H1 (cell line): ENCODE measurements around the gene GPM6B. TPM values are rescaled to one million over a fixed set of nuclear protein-coding genes. Genes with fewer than 3 reads are reported as not detected.

Experiments
- CTCF ChIA-PET: fragments of 300-600 bp; sonication (Branson Sonifier 250); formaldehyde crosslinking; loops from one replicate; lab custom pipeline; 2021; ENCODE audit not compliant: partially characterized antibody; lab: Charles Lee
- POLR2A ChIA-PET: fragments of 300-600 bp; sonication (Branson Sonifier 250); formaldehyde crosslinking; loops from one replicate; lab custom pipeline; 2021; ENCODE audit warnings: inconsistent platforms; ENCODE audit not compliant: partially characterized antibody; lab: Charles Lee
- DNase-seq, 2 experiments: peaks; one replicate each; pipeline versions ENCODE4 v3.0.0 to v3.0.0-alpha.2; 2010 to 2022; ENCODE audit warnings: low spot score in 2 of 2, low read depth in 1 of 2, mixed read lengths in 1 of 2
- FAIRE-seq: peaks from 2 replicates; lab custom pipeline; 2011; peaks lifted over from hg19 to GRCh38; lab: Jason Lieb, UNC
- H2AFZ ChIP-seq: 2 replicates; pipeline ENCODE4 v1.8.1; 2012; ENCODE audit warnings: low read length, inconsistent platforms
- H2AK5ac ChIP-seq: 2 replicates; pipeline ENCODE4 v1.6.1; 2013; ENCODE audit warnings: low read depth, low read length
- H2BK120ac ChIP-seq: replicated peaks from 2 replicates; pipeline ENCODE3; 2013; ENCODE audit warnings: low read depth, low read length, inconsistent platforms
- H2BK12ac ChIP-seq: 2 replicates; pipeline ENCODE4 v1.6.1; 2013; ENCODE audit warnings: low read depth, low read length
- H2BK15ac ChIP-seq: 2 replicates; pipeline ENCODE4 v1.6.1; 2013; ENCODE audit warnings: low read length
- H2BK20ac ChIP-seq: 2 replicates; pipeline ENCODE4 v1.6.1; 2013; ENCODE audit warnings: low read length
- H2BK5ac ChIP-seq: 2 replicates; pipeline ENCODE4 v1.6.1; 2013; ENCODE audit warnings: low read depth, low read length
- H3K14ac ChIP-seq: 2 replicates; pipeline ENCODE4 v1.6.1; 2013; ENCODE audit warnings: inconsistent platforms; ENCODE audit not compliant: insufficient read length
- H3K18ac ChIP-seq: 2 replicates; pipeline ENCODE4 v1.6.1; 2013; ENCODE audit warnings: low read length; ENCODE audit errors: extremely low read depth
- H3K23ac ChIP-seq: 2 replicates; pipeline ENCODE4 v1.6.1; 2013; ENCODE audit warnings: inconsistent platforms; ENCODE audit not compliant: insufficient read length
- H3K23me2 ChIP-seq: 2 replicates; pipeline ENCODE4 v1.6.1; 2013; ENCODE audit warnings: low read depth, low read length
- H3K27ac ChIP-seq: 2 replicates; pipeline ENCODE4 v1.6.1; 2011; ENCODE audit warnings: low read depth, low read length, inconsistent platforms
- H3K27me3 ChIP-seq, 4 experiments: replicated peaks in 1 of 4; 1 replicate in 1 of 4; 2 replicates in 3 of 4; pipeline versions ENCODE4 v1.6.1 to v1.8.1; 2011 to 2013; ENCODE audit warnings: low read length in 3 of 4, mild to moderate bottlenecking in 3 of 4, inconsistent platforms in 2 of 4, mixed read lengths in 2 of 4, moderate library complexity in 1 of 4; ENCODE audit not compliant: control insufficient read depth in 3 of 4, insufficient read depth in 3 of 4; ENCODE audit errors: extremely low read depth in 1 of 4
- H3K36me3 ChIP-seq, 4 experiments: 2 replicates each; pipeline versions ENCODE4 v1.6.1 to v1.8.1; 2011 to 2013; ENCODE audit warnings: mild to moderate bottlenecking in 4 of 4, low read length in 3 of 4, moderate library complexity in 2 of 4, control low read depth in 1 of 4, inconsistent platforms in 1 of 4; ENCODE audit not compliant: insufficient read depth in 4 of 4, control insufficient read depth in 2 of 4
- H3K4ac ChIP-seq: replicated peaks from 2 replicates; pipeline ENCODE3; 2013; ENCODE audit warnings: low read length, low read depth, mixed read lengths, inconsistent platforms; ENCODE audit not compliant: insufficient read length
- H3K4me1 ChIP-seq, 4 experiments: replicated peaks in 1 of 4; 1 replicate in 1 of 4; 2 replicates in 3 of 4; pipeline versions ENCODE4 v1.6.1 to v1.8.1; 2011 to 2013; ENCODE audit warnings: low read length in 3 of 4, inconsistent platforms in 2 of 4, mixed read lengths in 1 of 4; ENCODE audit not compliant: insufficient read depth in 4 of 4, control insufficient read depth in 3 of 4
- H3K4me2 ChIP-seq, 2 experiments: 2 replicates each; pipeline versions ENCODE4 v1.6.1 to v1.8.1; 2011 to 2013; ENCODE audit warnings: low read depth in 2 of 2, low read length in 2 of 2, control low read depth in 1 of 2, inconsistent platforms in 1 of 2, mild to moderate bottlenecking in 1 of 2; ENCODE audit not compliant: insufficient read depth in 1 of 2
- H3K4me3 ChIP-seq, 4 experiments: fragments of 200-600, 300-600 bp in 1 of 4; sonication (generic), shearing (Covaris generic), sonication (Bioruptor Twin) in 1 of 4; 2 replicates each; pipeline versions ENCODE4 v1.5.1 to v1.8.1; 2011 to 2016; ENCODE audit warnings: low read length in 4 of 4, low read depth in 3 of 4, control low read depth in 2 of 4, inconsistent platforms in 2 of 4, mild to moderate bottlenecking in 2 of 4, mixed read lengths in 1 of 4, moderate library complexity in 1 of 4; ENCODE audit not compliant: insufficient read depth in 2 of 4; ENCODE audit errors: extremely low read depth in 1 of 4
- H3K56ac ChIP-seq: replicated peaks from 2 replicates; pipeline ENCODE3; 2013; ENCODE audit warnings: low read depth, mild to moderate bottlenecking, mixed read lengths, low read length, inconsistent platforms; ENCODE audit not compliant: insufficient read length
- H3K79me1 ChIP-seq: 2 replicates; pipeline ENCODE4 v1.6.1; 2013; ENCODE audit warnings: low read depth, low read length, control low read depth
- H3K79me2 ChIP-seq, 2 experiments: 2 replicates each; pipeline versions ENCODE4 v1.6.1 to v1.8.1; 2012 to 2013; ENCODE audit warnings: low read length in 2 of 2, mild to moderate bottlenecking in 2 of 2, inconsistent platforms in 1 of 2; ENCODE audit not compliant: insufficient read depth in 2 of 2, control insufficient read depth in 1 of 2
- H3K9ac ChIP-seq, 4 experiments: replicated peaks in 1 of 4; 1 replicate in 1 of 4; 2 replicates in 3 of 4; pipeline versions ENCODE4 v1.6.1 to v1.8.1; 2011 to 2013; ENCODE audit warnings: low read depth in 3 of 4, low read length in 3 of 4, control low read depth in 2 of 4, mild to moderate bottlenecking in 2 of 4, moderate library complexity in 2 of 4, inconsistent platforms in 1 of 4; ENCODE audit errors: extremely low read depth in 1 of 4
- H3K9me3 ChIP-seq, 2 experiments: 2 replicates each; pipeline versions ENCODE4 v1.6.1 to v1.8.1; 2012 to 2013; ENCODE audit warnings: mild to moderate bottlenecking in 2 of 2, moderate library complexity in 2 of 2, control low read depth in 1 of 2, inconsistent platforms in 1 of 2, low read depth in 1 of 2, low read length in 1 of 2, mixed read lengths in 1 of 2; ENCODE audit not compliant: insufficient read depth in 2 of 2
- H4K20me1 ChIP-seq, 2 experiments: replicated peaks in 1 of 2; 2 replicates each; pipeline versions ENCODE3 to v1.8.1; 2011 to 2013; ENCODE audit warnings: inconsistent platforms in 2 of 2, low read length in 2 of 2, mild to moderate bottlenecking in 1 of 2; ENCODE audit not compliant: insufficient read depth in 2 of 2, control insufficient read depth in 1 of 2
- H4K5ac ChIP-seq: 2 replicates; pipeline ENCODE4 v1.6.1; 2013; ENCODE audit warnings: low read length, low read depth, mixed read lengths, inconsistent platforms; ENCODE audit not compliant: insufficient read length
- H4K8ac ChIP-seq: 2 replicates; pipeline ENCODE4 v1.8.0; 2013; ENCODE audit warnings: mild to moderate bottlenecking, moderate library complexity, low read length, inconsistent platforms; ENCODE audit not compliant: insufficient read depth; ENCODE audit errors: extremely low read depth
- H4K91ac ChIP-seq: replicated peaks from 2 replicates; pipeline ENCODE3; 2013; ENCODE audit warnings: low read length, mixed read lengths, inconsistent platforms; ENCODE audit not compliant: insufficient read length
- BACH1 ChIP-seq: IDR thresholded peaks from 2 replicates; pipeline ENCODE4 v1.6.1; 2012; ENCODE audit warnings: low read length, improper control_type of control experiment
- BCL11A ChIP-seq, 2 experiments: IDR thresholded peaks; one replicate each; pipeline ENCODE4 v1.6.1; 2011; ENCODE audit warnings: low read depth in 2 of 2, low read length in 2 of 2, mild to moderate bottlenecking in 2 of 2
- CBX5 ChIP-seq: fragments of 300-800, 300-1000 bp; sonication (generic); IDR thresholded peaks from 2 replicates; pipeline ENCODE4 v1.7.1; 2016; ENCODE audit warnings: antibody characterized with exemption, low read length, low read depth
- EZH2 ChIP-seq: fragments of 200-600 bp; sonication (generic); IDR thresholded peaks from 2 replicates; pipeline ENCODE4 v1.7.1; 2012; ENCODE audit warnings: low read depth, mild to moderate bottlenecking, moderate library complexity, low read length, inconsistent platforms; ENCODE audit not compliant: severe bottlenecking
- GTF2F1 ChIP-seq: IDR thresholded peaks from 2 replicates; pipeline ENCODE4 v1.6.1; 2012; ENCODE audit warnings: low read depth, low read length, improper control_type of control experiment, borderline replicate concordance
- JUN ChIP-seq: IDR thresholded peaks from 2 replicates; pipeline ENCODE4 v1.6.1; 2011; ENCODE audit warnings: low read depth, mild to moderate bottlenecking, improper control_type of control experiment, low read length
- KDM4A ChIP-seq: IDR thresholded peaks from one replicate; pipeline ENCODE4 v1.7.1; 2012; ENCODE audit warnings: low read depth, mild to moderate bottlenecking, moderate library complexity, low read length, inconsistent platforms; ENCODE audit not compliant: severe bottlenecking
- MAFK ChIP-seq: IDR thresholded peaks from 2 replicates; pipeline ENCODE4 v1.6.1; 2012; ENCODE audit warnings: low read depth, mild to moderate bottlenecking, improper control_type of control experiment, low read length
- RAD21 ChIP-seq, 2 experiments: IDR thresholded peaks in 1 of 2; conservative IDR thresholded peaks in 1 of 2; 2 replicates each; pipeline ENCODE4 v1.6.1; 2011; ENCODE audit warnings: low read depth in 2 of 2, low read length in 2 of 2, improper control_type of control experiment in 1 of 2, inconsistent platforms in 1 of 2, mild to moderate bottlenecking in 1 of 2, moderate library complexity in 1 of 2
- SIRT6 ChIP-seq: IDR thresholded peaks from one replicate; pipeline ENCODE4 v1.7.1; 2012; ENCODE audit warnings: low read length, inconsistent platforms
- SRF ChIP-seq: IDR thresholded peaks from 2 replicates; pipeline ENCODE4 v1.6.1; 2011; ENCODE audit warnings: mild to moderate bottlenecking, low read depth, low read length, moderate library complexity
- TEAD4 ChIP-seq: IDR thresholded peaks from 2 replicates; pipeline ENCODE4 v1.6.1; 2012; ENCODE audit warnings: low read depth, low read length, inconsistent platforms, mixed read lengths
- WGBS, 2 experiments: shearing (Covaris generic) in 1 of 2; methylation state at CpG; one replicate each; pipeline versions ENCODE4 v1.1.6 to v1.1.7; 2013 to 2015; ENCODE audit warnings: low lambda C conversion rate in 2 of 2, mixed read lengths in 2 of 2, inconsistent platforms in 1 of 2, low coverage in 1 of 2, missing lambda C conversion rate in 1 of 2; ENCODE audit not compliant: insufficient replicate concordance in 2 of 2, insufficient coverage in 1 of 2, insufficient read length in 1 of 2; ENCODE audit errors: extremely low coverage in 1 of 2, missing lambda C conversion rate in 1 of 2; 5-methylcytosine and 5-hydroxymethylcytosine counted together
- polyA plus RNA-seq, 7 experiments: library from polyadenylated mRNA; depleted of rRNA in 3 of 7; stranded (reverse) in 5 of 7; unstranded in 2 of 7; fragments of >200 nt in 5 of 7; fragments of 200-250 nt in 2 of 7; gene quantifications; 1 replicate in 5 of 7; 2 replicates in 1 of 7; 4 replicates in 1 of 7; pipeline versions ENCODE4 v1.2.1 to v1.2.3, GENCODE V29; 2011 to 2013; ENCODE audit warnings: missing spikeins in 2 of 7, mixed read lengths in 2 of 7
- total RNA-seq: library from RNA; stranded (reverse); fragmentation: NEBNext Ultra II Directional; extraction: Animal tissue kit (Norgen Biotek cat#: 25700); gene quantifications from 2 replicates; pipeline ENCODE4 v1.2.1, GENCODE V29; 2021
- TF ChIP-seq, protein P1 (sequence below): IDR thresholded peaks from 2 replicates; pipeline ENCODE4 v1.6.1; 2011; ENCODE audit warnings: low read length, improper control_type of control experiment

GPM6B gene
- total and polyA plus RNA-seq, 2 of the 8 experiments (the other 6 are each of a cell fraction or from before 2014, with no cell fraction given), result 132 to 175 TPM

DNA sequence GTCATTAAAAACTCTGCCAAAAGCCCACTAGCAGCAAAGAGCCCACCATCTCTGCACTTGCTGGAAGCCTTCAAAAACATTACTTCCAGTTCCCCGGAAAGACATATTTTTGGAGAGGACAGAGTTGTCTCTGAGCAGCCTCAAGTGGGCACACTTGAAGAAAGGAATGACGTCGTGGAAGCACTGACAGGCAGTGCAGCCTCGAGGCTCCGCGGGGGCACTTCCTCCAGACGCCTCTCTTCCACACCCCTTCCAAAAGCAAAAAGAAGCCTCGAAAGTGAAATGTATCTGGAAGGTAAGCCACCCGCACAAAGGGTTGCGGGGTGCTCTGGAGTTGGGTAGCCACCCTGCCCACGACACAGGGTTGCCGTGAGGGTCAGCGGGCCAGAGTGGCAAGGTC is 56.5 kb downstream of the GPM6B start:
- H3K27me3 ChIP-seq, result no peaks in the 10 kb centered on the region
- CTCF ChIA-PET, result interaction anchor here (1.2 to 1.5 kb wide), 2 partner anchors 9 to 15 kb away, joined by 3 read pairs; no protein-coding TSS in a partner anchor
- H3K4ac ChIP-seq, result no peak overlapping the region
- H3K4me3 ChIP-seq, result no peak overlapping the region
- H3K36me3 ChIP-seq, result peaks cover 0 to 52% (median 12%) of the 10 kb centered on the region in 4 experiments; a peak in 7 of 8 replicates
- no peak overlapping the region for H2BK15ac ChIP-seq
- FAIRE-seq, result peak; percentile 78
- H4K5ac ChIP-seq, result no peak overlapping the region
- H4K20me1 ChIP-seq, result no peaks in the 10 kb centered on the region
- no peak overlapping the region for H3K18ac ChIP-seq
- H3K14ac ChIP-seq, result no peak overlapping the region
- H3K9ac ChIP-seq, result no peak overlapping the region
- no peak for DNase-seq
- H4K8ac ChIP-seq, result no peak overlapping the region
- no peak overlapping the region for H2AFZ ChIP-seq
- no peaks in the 10 kb centered on the region for H3K23me2 ChIP-seq
- no peaks in the 10 kb centered on the region for H3K79me1 ChIP-seq
- H2BK120ac ChIP-seq, result no peak overlapping the region
- WGBS, 2 experiments, result 85% methylated on average over 7 of the region's 13 CpGs; no CpG with 5 or more reads in 1 of the 2 experiments
- H3K27ac ChIP-seq, result no peak overlapping the region; the same call in 1 of the 2 replicates
- no peak overlapping the region for H3K56ac ChIP-seq
- no peaks in the 10 kb centered on the region for H3K79me2 ChIP-seq
- peaks cover 0 to 16% (median 6%) of the 10 kb centered on the region in 4 experiments; a peak in 4 of 7 replicates for H3K4me1 ChIP-seq
- H3K4me2 ChIP-seq, result 0 out of 4 replicates have a peak overlapping the region, but pooled peaks of 1 of the 2 experiments have one; percentile 22
- H3K23ac ChIP-seq, result no peak overlapping the region
- H2BK12ac ChIP-seq, result no peak overlapping the region
- no peak overlapping the region for H2AK5ac ChIP-seq
- POLR2A ChIA-PET, result interaction anchor here (1.0 to 2.5 kb wide), 3 partner anchors 24 to 269 kb away, joined by 3 to 10 read pairs (median 5); partner anchors contain the start of genes GEMIN8, OFD1 and TRAPPC2
- no peak overlapping the region for H4K91ac ChIP-seq
- H3K9me3 ChIP-seq, result no peaks in the 10 kb centered on the region
- H2BK20ac ChIP-seq, result no peak overlapping the region
- H2BK5ac ChIP-seq, result no peak overlapping the region
- TF ChIP-seq GTF2F1, result no peak
- no peak for TF ChIP-seq EZH2
- no peak for TF ChIP-seq KDM4A
- no peak for TF ChIP-seq BCL11A (IDR thresholded peaks at IDR 0.05; ENCODE audit: low read depth in 2 of 2, low read length in 2 of 2)
- no peak for TF ChIP-seq SRF
- no peak for TF ChIP-seq SIRT6
- TF ChIP-seq, protein P1, sequence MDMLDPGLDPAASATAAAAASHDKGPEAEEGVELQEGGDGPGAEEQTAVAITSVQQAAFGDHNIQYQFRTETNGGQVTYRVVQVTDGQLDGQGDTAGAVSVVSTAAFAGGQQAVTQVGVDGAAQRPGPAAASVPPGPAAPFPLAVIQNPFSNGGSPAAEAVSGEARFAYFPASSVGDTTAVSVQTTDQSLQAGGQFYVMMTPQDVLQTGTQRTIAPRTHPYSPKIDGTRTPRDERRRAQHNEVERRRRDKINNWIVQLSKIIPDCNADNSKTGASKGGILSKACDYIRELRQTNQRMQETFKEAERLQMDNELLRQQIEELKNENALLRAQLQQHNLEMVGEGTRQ, result no peak
- no peak for TF ChIP-seq RAD21 (IDR thresholded peaks at IDR 0.05 in 1 of 2, conservative IDR thresholded peaks at IDR 0.05 in 1 of 2; ENCODE audit: low read depth in 2 of 2, low read length in 2 of 2)
- no peak for TF ChIP-seq CBX5
- no peak for TF ChIP-seq BACH1
- no peak for TF ChIP-seq TEAD4
- no peak for TF ChIP-seq MAFK
- no peak for TF ChIP-seq JUN
